DMS53 (cell line): ENCODE measurements around the gene PCDHGB3.
A peak's percentile ranks its signal among the peaks of the same experiment; 100 is the strongest.
"Not testable (repeated sequence)": the region's sequence is repeated elsewhere in the genome, so short reads cannot be mapped to it uniquely, and the experiment has no call there.

Experiments used
- DNase-seq: peaks from one replicate; lab custom pipeline; 2025; lab: John Stamatoyannopoulos, UW

Gene PCDHGB3

GRCh38 chr5:141369994-141370848, at the start of gene PCDHGB3:
Gene PCDHGB3 (plus strand): TSS chr5:141370242. CDS start chr5:141370395, 153 bp downstream.
- DNase-seq: peak; percentile 65

DNA sequence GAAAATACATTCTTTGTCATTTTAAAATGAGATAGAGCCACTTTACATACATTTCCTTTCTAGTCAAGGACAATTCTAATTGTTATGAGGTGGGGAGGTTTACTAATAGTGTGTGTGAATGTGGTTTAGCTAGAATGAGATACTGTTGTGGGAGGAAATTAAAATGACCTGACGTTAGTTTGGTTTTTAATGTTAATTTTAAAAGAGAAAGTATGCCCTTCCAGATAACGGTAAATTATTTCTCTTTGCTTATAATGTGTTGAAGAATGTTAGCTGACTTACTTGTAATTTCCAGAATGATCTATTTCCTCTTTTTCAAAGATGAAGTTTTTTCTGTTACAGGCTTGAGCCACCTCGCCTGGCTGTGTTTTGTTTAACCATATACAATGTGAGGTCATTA, 47.8 kb upstream of the PCDHGB3 start:
- DNase-seq: no peak

- DNase-seq: peak; percentile 93
Measured at GRCh38 chr5:141326088-141326854, 43.8 kb upstream of the PCDHGB3 start.

DNA sequence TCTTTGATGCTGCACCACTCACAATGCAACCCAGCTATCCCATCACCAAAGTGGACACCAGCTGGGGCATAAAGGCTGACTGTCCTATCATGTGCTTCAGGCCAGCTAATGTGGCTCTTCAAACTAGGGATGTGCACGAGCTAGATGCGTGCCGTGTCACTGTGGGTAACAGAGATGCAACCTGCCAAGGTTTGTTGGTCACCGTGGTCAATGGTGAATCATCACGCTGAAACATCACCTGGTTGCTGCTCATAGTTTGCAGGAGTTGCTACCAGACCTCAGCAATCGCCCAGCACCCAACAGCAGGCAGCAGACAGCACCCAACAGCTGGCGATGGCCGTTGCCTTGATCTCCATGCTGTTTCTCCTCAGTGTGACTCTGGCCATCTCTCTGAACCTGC, 41.8 kb upstream of the PCDHGB3 start:
- DNase-seq: no peak

- DNase-seq: peak; percentile 85
Measured at GRCh38 chr5:141330299-141331080, 39.6 kb upstream of the PCDHGB3 start, which contains the start of gene PCDHGA1. Gene PCDHGA1 (plus strand): TSS chr5:141330514.

DNA sequence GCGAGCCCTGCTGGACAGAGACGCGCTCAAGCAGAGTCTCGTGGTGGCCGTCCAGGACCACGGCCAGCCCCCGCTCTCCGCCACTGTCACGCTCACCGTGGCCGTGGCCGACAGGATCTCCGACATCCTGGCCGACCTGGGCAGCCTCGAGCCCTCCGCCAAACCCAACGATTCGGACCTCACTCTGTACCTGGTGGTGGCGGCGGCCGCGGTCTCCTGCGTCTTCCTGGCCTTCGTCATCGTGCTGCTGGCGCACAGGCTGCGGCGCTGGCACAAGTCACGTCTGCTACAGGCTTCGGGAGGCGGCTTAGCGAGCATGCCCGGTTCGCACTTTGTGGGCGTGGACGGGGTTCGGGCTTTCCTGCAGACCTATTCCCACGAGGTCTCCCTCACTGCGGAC, 37.5 kb upstream of the PCDHGB3 start:
- DNase-seq: not testable (repeated sequence)

DNA sequence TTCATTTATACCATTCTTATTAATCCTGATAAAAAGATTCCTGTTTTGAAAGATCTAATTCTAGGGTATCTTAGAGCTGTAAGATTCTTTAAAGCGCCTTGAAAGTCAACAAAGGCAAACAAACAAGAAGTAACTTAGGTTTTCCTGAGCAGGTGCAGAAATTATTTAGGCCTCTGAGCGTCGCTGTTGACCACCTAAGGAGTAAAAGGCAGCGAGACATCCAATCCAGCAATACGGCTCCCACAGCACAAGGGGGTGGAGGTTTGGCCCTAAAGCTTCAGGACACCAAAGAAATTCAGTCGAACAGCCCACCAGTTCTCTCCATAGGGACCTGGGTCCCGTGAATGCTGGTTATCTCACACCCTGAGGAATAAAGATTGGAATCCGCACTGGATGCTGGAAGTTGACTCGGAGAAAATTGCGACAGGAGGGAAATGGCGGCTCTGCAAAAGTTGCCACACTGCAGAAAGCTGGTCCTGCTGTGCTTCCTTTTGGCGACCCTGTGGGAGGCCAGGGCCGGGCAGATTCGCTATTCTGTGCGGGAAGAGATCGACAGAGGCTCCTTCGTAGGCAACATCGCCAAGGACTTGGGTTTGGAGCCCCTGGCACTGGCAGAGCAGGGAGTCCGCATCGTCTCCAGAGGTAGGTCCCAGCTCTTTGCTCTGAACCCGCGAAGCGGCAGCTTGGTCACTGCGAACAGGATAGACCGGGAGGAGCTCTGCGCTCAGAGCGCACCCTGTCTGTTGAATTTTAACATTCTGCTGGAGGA, 31.3 kb upstream of the PCDHGB3 start, which contains the start of gene PCDHGA2:
Gene PCDHGA2 (plus strand): TSS at position 223 of the 769 bp plus-strand sequence.
- peak; percentile 62 for DNase-seq

DNA sequence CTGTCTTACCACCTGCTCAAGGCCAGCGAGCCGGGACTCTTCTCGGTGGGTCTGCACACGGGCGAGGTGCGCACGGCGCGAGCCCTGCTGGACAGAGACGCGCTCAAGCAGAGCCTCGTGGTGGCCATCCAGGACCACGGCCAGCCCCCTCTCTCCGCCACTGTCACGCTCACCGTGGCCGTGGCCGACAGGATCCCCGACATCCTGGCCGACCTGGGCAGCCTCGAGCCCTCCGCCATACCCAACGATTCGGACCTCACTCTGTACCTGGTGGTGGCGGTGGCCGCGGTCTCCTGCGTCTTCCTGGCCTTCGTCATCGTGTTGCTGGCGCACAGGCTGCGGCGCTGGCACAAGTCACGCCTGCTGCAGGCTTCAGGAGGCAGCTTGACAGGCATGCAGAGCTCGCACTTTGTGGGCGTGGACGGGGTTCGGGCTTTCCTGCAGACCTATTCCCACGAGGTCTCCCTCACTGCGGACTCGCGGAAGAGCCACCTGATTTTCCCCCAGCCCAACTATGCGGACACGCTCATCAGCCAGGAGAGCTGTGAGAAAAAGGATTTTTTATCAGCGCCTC, 29.2 kb upstream of the PCDHGB3 start:
- not testable (repeated sequence) for DNase-seq

DNA sequence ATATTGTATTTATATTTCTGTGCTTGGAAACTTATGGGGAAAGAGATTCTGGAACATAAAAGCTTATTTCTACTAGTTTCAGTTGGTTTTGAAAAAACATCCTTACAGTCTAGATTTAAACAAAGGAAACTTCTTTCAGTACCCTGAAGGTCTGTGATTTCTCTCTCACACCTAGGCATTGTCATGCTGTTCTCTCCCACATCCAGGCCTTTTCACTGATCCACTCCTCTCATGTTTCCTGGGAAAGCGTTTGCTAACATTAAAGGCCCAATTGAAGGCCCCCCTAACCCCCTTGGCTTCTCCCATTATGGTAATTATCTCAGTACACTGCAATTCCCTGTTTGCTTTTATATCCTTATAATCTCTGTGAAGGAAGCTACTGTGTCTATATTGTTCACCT, 27.3 kb upstream of the PCDHGB3 start:
- no peak for DNase-seq

DNA sequence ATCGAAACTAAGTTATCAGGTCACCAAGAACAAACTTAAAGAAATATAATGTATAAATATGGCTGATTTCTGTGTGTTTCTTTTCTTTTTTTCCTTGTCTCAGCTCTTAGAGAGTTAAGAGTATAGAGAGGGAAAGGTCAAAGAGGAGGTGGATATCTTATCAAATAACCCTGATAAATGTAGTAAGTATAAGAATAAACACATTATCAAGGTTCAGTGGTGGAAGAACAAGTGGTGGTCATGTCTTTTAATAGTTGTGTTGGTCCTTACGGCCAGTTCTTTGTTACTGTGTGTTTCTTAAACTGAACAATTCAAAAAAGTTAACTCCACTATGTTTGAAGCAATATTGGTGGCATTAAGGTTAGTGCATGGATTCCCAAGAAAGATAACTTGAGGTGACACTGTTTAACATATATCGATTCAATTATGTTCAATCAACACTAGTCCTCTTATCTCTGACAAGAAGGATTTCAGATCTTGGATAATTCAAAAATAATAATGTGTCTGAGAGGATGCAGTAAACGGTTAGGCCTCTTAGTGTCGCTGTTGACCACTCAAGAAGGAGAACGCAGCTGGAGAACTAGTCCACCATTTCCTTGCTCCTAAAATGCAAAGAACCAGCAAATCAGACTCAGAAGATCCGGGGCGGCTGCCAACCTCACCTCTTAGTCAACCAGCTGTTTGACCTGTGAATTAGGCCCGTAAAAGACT, 26.6 kb upstream of the PCDHGB3 start, which contains the start of gene PCDHGA3:
Gene PCDHGA3 (plus strand): TSS at position 588 of the 711 bp plus-strand sequence. CDS start 205 bp downstream, outside the sequence.
- peak; percentile 70 for DNase-seq

DNA sequence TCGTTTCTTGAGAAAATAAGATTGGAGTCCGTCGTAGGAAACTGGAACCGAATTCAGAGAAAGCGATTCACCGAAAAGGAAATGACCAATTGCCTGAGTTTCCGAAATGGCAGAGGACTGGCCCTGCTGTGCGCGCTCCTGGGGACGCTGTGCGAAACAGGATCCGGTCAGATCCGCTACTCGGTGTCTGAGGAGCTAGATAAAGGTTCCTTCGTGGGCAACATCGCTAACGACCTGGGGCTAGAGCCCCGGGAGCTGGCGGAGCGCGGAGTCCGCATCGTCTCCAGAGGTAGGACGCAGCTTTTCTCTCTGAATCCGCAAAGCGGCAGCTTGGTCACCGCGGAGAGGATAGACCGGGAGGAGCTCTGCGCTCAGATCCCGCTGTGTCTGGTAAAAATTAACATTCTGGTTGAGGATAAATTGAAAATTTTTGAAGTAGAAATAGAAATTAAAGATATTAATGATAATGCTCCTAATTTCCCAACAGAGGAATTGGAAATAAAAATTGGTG, 26.0 kb upstream of the PCDHGB3 start:
- DNase-seq: no peak

DNA sequence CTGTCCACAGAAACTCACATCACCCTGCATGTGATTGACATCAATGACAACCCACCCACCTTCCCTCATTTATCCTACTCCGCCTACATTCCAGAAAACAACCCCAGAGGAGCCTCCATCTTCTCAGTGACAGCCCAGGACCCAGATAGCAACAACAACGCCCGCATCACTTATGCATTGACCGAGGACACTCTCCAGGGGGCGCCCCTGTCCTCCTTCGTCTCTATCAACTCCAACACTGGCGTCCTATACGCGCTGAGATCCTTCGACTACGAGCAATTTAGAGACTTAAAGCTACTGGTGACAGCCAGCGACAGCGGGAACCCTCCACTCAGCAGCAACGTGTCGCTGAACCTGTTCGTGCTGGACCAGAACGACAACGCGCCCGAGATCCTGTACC, 24.7 kb upstream of the PCDHGB3 start:
- DNase-seq: no peak

DNA sequence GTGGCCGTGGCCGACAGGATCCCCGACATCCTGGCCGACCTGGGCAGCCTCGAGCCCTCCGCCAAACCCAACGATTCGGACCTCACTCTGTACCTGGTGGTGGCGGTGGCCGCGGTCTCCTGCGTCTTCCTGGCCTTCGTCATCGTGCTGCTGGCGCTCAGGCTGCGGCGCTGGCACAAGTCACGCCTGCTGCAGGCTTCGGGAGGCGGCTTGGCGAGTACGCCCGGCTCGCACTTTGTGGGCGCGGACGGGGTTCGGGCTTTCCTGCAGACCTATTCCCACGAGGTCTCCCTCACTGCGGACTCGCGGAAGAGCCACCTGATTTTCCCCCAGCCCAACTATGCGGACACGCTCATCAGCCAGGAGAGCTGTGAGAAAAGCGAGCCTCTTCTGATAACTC, 24.0 kb upstream of the PCDHGB3 start:
- not testable (repeated sequence) for DNase-seq

GRCh38 chr5:141349917-141350619, 20.0 kb upstream of the PCDHGB3 start, which contains the start of gene PCDHGB1:
Gene PCDHGB1 (plus strand): TSS chr5:141350099. CDS start chr5:141350261, 162 bp downstream.
- peak; percentile 94 for DNase-seq

GRCh38 chr5:141351591-141351990, 18.5 kb upstream of the PCDHGB3 start:
- DNase-seq: no peak

DNA sequence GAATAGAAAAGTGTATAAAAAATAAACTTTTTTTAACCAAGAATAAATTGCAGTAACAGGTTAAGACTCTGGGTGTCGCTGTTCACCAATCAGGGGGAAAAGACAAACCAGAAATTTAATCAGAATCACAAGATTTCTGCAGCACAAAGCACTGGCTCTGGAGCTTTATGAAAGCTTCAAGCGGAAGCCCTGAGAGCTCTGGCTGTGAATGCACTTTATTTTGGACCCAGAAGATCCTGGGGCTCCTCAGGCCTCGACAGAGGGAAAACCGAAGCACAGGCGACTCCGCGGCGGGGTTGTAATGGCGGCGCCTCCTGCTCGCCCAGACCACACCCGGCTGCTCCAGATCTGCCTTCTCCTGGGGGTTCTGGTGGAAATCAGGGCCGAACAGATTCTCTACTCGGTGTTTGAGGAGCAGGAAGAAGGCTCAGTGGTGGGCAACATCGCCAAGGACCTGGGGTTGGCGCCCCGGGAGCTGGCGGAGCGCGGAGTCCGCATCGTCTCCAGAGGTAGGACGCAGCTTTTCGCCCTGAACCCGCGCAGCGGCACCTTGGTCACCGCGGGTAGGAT, 15.1 kb upstream of the PCDHGB3 start, which contains the start of gene PCDHGA4:
Gene PCDHGA4 (plus strand): TSS at position 122 of the 570 bp plus-strand sequence. CDS start 87 bp downstream, at position 209.
- DNase-seq: peak; percentile 45

- DNase-seq: no peak
Measured at GRCh38 chr5:141355641-141356040, 14.4 kb upstream of the PCDHGB3 start.

- DNase-seq: no peak
Measured at GRCh38 chr5:141356133-141356532, 13.9 kb upstream of the PCDHGB3 start.

DNA sequence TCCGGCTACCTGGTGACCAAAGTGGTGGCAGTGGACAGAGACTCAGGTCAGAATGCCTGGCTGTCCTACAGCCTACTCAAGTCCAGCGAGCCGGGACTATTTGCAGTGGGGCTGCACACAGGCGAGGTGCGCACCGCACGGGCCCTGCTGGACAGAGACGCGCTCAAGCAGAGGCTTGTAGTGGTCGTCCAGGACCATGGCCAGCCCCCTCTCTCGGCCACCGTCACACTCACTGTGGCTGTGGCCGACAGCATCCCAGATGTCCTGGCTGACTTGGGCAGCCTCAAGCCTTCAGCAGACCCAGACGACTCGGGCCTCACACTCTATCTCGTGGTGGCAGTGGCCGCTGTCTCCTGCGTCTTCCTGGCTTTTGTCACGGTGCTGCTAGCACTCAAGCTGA, 13.1 kb upstream of the PCDHGB3 start:
- no peak for DNase-seq
